DOHH2 (cell line): Measurements from ENCODE around the gene FASN.

Source experiments
- EZH2phosphoT487 ChIP-seq: fragments of 200-600 bp; sonication (generic); IDR thresholded peaks from 2 replicates; pipeline ENCODE4 v1.6.1; 2017; ENCODE audit warnings: borderline replicate concordance, mild to moderate bottlenecking, antibody characterized with exemption, low read length, moderate library complexity, mixed read lengths
- TF ChIP-seq, protein P1 (sequence below): fragments of 200-600 bp; sonication (generic); IDR thresholded peaks from one replicate; pipeline ENCODE4 v1.5.1; 2014; ENCODE audit warnings: antibody characterized with exemption, mild to moderate bottlenecking, low read depth, low read length; ENCODE audit not compliant: poor library complexity, severe bottlenecking

DNA sequence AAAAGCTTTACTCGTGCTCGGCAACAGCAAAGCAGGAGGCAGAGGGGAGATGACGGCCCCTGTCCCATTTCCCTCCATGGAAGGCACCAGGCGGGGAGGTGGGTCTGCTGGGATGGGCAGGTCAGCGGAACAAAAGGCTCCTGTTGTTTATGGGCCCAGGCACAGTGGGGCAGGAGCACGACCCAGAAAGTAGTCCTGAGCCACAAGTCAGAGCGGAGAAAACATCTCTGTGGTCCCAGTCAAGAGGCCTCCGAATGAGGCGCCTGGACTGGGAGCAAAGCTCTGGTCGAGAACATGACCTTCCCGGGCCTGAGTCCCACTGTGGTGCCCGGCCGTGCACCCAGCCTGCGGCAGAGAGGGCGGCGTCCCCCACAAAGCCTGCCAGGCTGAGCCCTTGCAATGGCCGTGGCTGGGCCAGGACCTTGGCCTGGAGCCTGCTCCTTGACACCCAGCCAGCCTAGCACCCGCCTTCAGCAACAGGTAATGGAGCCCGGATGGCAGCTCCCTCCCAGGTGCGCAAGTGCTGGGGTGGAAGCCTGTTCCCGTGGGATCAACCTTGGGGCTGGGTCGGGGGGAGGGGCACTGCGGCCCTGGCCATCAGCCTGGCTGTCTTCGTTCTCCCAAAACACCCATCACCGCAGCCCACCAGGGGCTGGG, 50.0 kb downstream of the FASN start:
- TF ChIP-seq, protein P1, sequence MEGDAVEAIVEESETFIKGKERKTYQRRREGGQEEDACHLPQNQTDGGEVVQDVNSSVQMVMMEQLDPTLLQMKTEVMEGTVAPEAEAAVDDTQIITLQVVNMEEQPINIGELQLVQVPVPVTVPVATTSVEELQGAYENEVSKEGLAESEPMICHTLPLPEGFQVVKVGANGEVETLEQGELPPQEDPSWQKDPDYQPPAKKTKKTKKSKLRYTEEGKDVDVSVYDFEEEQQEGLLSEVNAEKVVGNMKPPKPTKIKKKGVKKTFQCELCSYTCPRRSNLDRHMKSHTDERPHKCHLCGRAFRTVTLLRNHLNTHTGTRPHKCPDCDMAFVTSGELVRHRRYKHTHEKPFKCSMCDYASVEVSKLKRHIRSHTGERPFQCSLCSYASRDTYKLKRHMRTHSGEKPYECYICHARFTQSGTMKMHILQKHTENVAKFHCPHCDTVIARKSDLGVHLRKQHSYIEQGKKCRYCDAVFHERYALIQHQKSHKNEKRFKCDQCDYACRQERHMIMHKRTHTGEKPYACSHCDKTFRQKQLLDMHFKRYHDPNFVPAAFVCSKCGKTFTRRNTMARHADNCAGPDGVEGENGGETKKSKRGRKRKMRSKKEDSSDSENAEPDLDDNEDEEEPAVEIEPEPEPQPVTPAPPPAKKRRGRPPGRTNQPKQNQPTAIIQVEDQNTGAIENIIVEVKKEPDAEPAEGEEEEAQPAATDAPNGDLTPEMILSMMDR: no peak
- TF ChIP-seq EZH2phosphoT487: no peak
